Fibroblast of skin of left quadriceps (primary cell): ENCODE measurements around the gene SEMA4C.

Experiments used
- DNase-seq, 2 experiments: peaks; one replicate each; pipeline ENCODE4 v3.0.0-alpha.2; 2013; ENCODE audit warnings: low read depth in 2 of 2

Gene SEMA4C

DNA sequence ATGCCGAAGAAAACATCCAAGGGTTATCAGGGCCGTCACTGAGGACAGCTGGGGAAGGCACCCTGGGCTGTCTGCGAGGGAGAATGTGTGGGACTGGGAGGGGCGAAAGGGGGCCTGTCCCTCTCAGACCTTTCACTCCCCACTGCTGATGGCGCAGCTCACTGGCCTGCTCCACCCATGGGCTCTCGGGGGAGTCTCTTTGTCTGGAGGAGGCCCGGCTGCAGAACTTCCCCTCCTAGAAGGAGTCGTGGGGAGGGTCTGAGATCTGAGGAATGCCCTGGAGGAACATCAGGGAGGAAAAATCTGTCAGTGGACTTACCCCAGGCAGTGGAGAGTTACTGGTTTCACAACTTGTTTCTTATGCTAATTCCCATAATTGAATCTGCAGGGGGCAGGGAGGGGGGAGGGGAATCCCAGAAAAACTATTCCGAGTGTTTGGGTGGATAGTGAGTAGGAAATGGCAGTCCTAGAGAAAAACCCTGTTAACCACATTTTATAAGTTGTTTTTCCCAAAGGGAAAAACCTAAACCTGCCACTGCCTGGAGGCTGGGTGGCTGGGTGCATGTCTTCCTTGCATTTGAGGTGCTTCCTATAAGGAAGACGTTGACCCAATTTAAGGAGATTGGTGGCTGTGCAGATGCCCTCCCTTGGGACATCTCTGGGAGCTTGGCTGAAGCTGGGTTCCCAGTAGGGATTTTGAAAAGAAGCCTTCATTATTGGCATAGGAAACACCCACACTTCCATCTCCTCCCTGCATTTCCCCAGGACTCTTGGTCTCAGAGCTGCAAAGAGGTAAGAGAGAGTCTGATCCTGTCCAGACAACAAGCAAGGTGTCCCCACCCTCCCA, 11.7 kb upstream of the SEMA4C start:
- DNase-seq = no peak

DNA sequence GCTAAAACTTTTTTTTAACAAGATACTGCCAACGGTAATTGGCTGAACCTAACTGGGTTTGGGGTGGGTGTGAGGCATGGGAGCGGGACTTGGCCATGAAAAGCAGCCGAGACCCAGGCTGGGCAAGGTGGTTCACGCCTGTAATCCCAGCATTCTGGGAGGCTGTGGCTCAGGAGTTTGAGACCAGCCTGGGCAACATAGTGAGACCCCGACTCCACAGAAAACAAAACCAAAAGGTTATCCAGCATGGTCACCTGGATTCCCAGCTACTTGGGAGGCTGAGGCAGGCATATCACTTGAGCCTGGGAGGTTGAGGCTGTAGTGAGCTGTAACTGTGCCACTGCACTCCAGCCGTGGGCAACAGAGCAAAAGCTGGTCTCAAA, 11.0 kb upstream of the SEMA4C start:
- DNase-seq = no peak

GRCh38 chr2:96879545-96880040, 9.7 kb upstream of the SEMA4C start:
- no peak for DNase-seq

- no peak for DNase-seq
Measured at GRCh38 chr2:96878796-96879544, 9.1 kb upstream of the SEMA4C start.

DNA sequence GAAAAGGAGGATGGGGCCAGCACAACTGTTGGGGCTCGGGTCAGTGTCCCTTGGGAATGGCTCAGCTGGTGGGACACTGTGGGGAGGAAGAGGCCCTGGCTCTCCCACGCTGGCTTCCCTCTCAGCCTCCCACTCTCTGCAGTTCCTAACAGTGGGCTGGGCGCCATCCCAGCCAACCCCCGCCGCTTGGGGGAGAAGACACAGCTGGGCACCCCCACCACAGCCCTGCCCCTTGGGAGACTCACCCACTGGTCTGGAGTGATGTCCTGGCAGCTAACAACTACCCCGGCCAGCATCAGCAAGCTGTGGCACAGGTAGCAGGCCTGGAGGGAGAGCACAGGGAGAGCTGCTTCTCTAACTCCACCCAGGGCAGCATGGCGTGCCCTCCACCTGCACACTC, 8.3 kb upstream of the SEMA4C start:
- DNase-seq = no peak

DNA sequence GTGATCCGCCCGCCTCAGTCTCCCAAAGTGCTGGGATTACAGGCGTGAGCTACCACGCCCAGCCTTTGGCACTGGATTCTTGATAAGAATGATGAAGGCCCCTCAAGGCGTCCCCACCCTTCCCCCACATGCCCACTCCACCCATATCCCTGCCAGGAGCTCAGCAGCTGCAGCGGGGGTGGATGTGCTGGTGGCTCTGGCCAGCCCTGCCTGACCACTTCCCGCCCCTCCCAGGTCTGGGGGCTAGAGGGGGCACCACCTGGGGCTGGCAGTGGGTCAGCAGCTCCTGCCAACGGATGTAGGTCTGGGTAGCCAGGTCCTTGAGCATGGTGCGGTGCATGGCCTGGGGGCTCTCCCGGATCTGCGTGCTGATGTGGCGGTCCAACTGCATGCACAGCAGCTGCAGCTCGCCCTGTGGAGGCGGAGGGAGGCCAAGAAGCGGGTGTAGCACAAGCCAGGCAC, 7.8 kb upstream of the SEMA4C start:
- no peak for DNase-seq

GRCh38 chr2:96877042-96877451, 7.2 kb upstream of the SEMA4C start:
- no peak for DNase-seq

- DNase-seq = no peak
Measured at GRCh38 chr2:96876269-96877041, 6.6 kb upstream of the SEMA4C start.

DNA sequence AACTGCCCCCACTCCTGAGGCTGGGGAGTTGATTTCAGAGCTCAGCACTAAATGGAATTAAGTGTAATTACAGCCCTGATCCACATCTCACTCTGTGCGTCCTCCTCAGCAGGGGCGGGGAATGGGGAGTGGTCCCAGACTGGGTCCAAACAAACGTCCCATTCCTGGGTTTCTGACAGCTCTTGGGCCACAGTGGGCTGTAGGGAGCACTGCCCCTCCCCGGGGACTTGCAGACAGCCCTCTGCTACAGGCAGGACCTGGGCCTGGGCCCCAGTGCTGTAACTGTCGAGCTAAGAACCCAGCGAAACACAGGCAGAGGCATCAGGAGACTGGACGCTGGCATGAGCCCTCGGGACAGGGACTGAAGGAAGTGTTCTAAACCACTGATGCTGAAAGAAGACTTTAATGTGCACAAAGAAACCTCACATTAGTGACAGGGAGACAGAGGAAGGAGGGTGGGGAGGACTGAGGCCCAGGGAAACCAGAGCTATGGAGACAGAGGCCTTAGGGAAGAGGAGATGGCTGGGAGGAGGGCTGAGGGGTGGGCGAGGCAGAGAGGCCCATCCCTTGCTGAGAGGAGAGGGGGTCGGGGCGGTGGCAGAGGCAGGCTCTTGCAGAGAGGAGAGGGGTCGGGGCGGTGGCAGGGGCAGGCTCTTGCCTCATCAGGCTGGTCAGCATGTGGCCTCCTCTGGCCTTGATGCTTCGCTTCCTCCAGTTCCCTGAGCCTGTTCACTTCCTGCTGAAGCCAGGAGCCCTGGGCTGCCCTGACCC, 5.8 kb upstream of the SEMA4C start:
- no peak for DNase-seq

- no peak for DNase-seq
Measured at GRCh38 chr2:96874198-96874831, 4.4 kb upstream of the SEMA4C start.

DNA sequence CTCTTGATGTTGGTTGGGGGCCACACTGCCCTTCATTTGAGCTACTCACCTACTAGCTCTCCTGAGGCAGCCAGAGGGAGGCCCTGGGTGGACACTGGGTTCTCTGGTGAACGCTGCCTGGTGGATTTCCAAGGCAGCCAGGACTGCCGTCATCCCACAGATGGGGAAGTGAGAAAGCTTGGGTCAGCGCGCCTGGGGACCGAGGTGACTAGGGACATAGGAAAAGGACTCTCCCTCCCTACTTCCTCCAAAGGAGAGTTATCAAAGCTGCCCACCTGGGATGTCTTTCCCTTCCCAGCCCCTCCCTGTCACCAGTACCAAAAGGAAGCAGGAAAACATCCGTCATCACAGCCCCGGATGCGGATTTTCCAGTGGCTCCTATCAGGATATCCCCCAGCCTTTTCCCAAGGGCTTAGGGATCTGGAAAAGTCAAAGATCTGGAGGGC, 3.8 kb upstream of the SEMA4C start:
- no peak for DNase-seq

DNA sequence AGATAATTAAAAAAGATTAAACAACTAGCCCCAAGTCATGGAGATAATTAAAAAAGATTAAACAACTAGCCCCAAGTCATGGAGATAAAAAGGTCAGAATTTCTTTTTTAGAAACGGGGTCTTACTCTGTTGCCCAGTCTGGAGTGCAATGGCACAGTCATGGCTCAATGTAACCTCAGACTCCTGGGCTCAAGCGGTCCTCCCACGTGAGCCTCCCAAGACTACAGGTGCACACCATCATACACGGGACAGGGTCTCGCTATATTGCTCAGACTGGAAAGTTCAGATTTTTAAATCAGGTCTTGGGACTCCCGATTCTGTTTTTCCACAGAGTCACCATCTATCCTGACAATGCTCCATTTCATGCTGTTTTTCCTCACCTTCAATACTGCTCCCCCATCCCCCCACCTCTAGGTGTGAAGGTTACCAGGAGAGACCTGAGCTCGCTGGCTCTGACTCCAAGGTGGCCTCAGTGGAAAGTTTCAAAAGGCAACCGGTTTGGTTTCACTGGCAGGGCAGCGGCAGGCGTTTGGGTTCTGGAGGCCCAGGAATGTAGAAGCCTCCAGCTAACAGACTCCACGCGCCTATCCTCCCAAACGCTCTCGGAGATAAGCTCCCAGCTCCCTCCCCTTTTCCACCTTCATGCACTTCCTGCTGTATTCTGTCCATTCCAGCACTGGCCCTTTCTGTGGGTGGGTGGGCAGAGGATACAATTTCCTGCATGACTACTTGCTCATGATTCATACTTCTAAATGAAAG, 2.9 kb upstream of the SEMA4C start:
- no peak for DNase-seq

DNA sequence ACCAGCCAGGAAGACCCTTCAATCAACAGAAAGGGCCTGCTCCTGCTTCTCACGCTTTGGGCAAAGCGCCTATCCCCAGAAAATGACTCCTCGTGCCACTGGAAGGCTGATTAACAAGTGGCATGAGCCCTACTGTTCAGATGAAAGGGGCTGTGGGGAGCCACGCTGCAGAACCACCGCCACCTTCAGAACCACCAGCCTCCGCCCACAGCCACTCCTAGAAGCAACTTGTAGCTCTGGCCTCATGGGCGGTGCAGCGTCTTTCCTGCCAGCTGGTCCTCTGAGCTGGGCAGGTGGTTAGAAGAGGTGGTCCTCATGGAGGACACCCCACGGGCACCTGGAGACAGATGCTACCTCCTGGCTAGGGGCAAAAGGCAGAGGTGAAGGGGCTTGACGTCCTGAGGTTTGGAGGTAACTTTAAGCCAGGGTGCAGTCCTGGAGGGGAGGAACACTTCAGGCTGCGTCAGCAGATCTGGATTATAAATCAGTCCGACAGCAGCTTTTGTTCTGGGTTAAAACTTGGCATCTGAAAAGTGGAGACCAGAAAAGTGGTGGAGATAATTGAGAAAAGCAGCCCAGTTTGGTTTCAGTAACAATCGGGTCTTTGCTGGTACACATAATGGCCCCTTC, 861 bp upstream of the SEMA4C start:
- no peak for DNase-seq

- DNase-seq = peak; percentile 51 to 62
Measured at GRCh38 chr2:96869281-96869821, 529 bp downstream of the SEMA4C start.

DNA sequence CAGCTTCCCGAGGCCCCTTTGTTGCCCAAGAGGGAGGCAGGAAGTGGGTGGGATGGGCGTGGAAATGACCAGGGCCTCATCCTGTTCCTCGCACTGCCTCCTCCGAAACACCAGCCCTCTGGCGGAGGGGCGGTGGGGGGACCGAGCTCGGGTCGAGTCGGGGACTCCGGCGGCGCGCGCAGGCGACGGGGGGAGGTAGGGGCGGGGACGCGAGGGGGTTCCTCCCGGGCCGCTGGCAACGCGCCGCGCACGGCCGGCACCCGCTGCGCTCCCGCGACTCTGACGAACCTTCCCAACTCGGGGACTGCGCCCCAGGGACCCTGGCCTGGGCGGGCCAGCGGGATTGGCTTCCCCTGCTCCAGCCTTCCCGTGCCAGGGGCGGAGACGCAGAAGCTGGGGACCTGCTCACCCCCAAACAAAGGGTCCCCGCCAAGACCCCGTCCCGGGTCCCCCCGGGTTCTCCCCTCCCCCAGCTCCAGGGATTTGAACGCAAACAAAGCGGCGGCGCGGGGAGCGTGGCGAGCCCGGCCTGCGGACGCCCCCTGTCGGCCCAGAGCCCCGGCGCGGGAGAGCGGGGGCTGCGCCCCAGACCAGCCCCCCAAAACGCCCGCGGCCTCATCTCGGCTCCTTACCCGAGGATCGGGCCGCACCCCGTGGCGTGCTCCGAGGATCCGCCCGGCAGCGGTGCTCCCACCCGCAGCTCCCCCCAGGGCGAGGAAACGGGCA, 1.2 kb downstream of the SEMA4C start:
- peak; percentile 88 to 90 for DNase-seq

- DNase-seq = no peak
Measured at GRCh38 chr2:96867756-96868554, 1.9 kb downstream of the SEMA4C start.

DNA sequence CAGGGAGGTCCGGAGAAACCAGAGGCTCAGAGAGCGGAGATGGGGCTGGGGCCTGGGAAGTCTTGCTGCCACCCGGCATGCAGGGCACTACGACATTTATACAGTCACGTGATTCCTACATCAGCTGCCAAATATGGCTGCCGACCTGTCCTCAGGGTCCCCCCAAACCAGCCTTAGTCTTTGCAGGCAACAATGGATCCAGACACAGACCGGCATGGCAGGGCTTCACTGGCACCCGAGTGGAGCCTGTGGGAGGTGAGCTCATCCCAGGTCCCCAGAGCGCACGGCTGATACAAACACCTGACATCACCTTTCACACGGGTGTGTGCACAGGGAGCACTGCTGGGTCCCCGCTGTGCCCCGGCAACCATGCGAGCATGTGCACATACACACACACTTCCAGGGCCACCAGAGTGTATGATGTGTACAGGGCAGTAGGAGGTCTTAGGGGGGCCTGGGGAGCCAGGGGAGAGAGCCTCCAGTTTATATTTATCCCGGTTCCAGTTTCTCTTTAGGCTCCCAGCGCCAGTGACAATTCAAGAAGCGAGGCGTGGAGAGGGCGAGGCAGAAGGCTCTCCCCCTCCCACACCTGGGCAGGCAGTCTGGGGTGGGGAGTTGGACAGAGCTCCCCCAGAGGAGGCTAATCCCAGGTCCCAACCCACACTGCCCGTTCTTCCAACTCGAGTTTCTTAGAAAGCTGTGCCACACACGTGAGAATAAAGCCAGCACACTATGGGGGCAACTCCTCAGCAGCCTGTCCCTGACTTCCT, 2.7 kb downstream of the SEMA4C start:
- DNase-seq = no peak
